Immature natural killer cell (primary cell): Measurements from ENCODE around the gene DLG2. TPM values are rescaled to one million over a fixed set of nuclear protein-coding genes. Genes with fewer than 3 reads are reported as not detected.

Experiments
- DNase-seq, 3 donors: peaks; one replicate each; pipeline ENCODE4 v3.0.0; 2022; ENCODE audit warnings: mixed read lengths in 1 of 3
- H3K27ac Mint-ChIP-seq, 6 donors: one replicate each; pipeline ENCODE4 v1.8.0; 2020; ENCODE audit warnings: mixed read lengths in 6 of 6, mild to moderate bottlenecking in 5 of 6, inconsistent platforms in 4 of 6, moderate library complexity in 3 of 6
- H3K27me3 Mint-ChIP-seq, 3 donors: one replicate each; pipeline ENCODE4 v1.8.0; 2020 to 2021; ENCODE audit warnings: low read depth in 3 of 3, mild to moderate bottlenecking in 3 of 3, mixed read lengths in 3 of 3, moderate library complexity in 3 of 3, inconsistent platforms in 1 of 3
- H3K36me3 Mint-ChIP-seq, 3 donors: one replicate each; pipeline ENCODE4 v1.8.0; 2020; ENCODE audit warnings: mixed read lengths in 3 of 3, inconsistent platforms in 2 of 3, mild to moderate bottlenecking in 2 of 3
- H3K4me1 Mint-ChIP-seq, 2 donors: one replicate each; pipeline ENCODE4 v1.8.0; 2020; ENCODE audit warnings: inconsistent platforms in 2 of 2, mild to moderate bottlenecking in 2 of 2, mixed read lengths in 2 of 2, moderate library complexity in 1 of 2
- H3K4me3 Mint-ChIP-seq, 5 donors: one replicate each; pipeline ENCODE4 v1.8.0; 2020; ENCODE audit warnings: mild to moderate bottlenecking in 5 of 5, mixed read lengths in 5 of 5, inconsistent platforms in 3 of 5, moderate library complexity in 3 of 5
- H3K9me3 Mint-ChIP-seq, 6 donors: one replicate each; pipeline ENCODE4 v1.8.0; 2020; ENCODE audit warnings: mild to moderate bottlenecking in 6 of 6, mixed read lengths in 6 of 6, inconsistent platforms in 4 of 6, moderate library complexity in 3 of 6
- polyA plus RNA-seq, 3 donors: library from polyadenylated mRNA; unstranded; fragments of 300-500 nt; fragmentation: Illumina TruSeq; gene quantifications; one replicate each; pipeline ENCODE4 v1.2.3, GENCODE V29; 2021

The DLG2 gene
- polyA plus RNA-seq, 3 donors from 2014 or later: 0.57 to 1.9 (median 1.2) TPM

DNA sequence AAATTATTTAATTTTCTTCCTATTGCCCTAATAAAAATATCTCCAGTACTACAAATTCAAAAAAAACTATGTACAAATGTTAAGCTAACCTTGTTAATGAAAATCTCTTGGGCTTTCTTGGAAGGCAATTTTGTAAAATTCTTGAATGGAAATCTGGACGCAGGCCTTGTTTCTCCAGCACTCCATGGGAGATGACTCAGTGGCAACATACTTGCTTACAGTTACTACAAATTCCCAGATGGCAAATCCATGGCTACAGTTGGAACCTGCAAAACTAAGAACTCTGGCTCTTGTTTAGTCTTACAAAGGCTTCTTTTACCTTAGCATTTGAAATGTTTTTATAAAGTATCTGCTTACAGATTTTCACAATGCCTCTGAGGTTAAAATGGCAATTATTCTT is 725.2 kb downstream of the DLG2 start:
- Mint-ChIP-seq H3K36me3 (no peaks in the 10 kb centered on the region), H3K27me3 (peaks cover 0 to 6% (median 0%) of the 10 kb centered on the region in 3 donors), H3K4me1 (no peaks in the 10 kb centered on the region), H3K4me3 (no peak overlapping the region), H3K9me3 (peaks cover 10 to 44% (median 17%) of the 10 kb centered on the region in 6 donors), H3K27ac (no peak overlapping the region)
- DNase-seq: no peak

GRCh38 chr11:84899740-84900139 is 727.4 kb downstream of the DLG2 start:
- Mint-ChIP-seq H3K27ac (no peak overlapping the region), H3K4me1 (no peaks in the 10 kb centered on the region), H3K27me3 (peaks cover 0 to 6% (median 0%) of the 10 kb centered on the region in 3 donors), H3K4me3 (no peak overlapping the region), H3K36me3 (no peaks in the 10 kb centered on the region), H3K9me3 (peaks cover 4 to 27% (median 12%) of the 10 kb centered on the region in 6 donors)
- no peak for DNase-seq

DNA sequence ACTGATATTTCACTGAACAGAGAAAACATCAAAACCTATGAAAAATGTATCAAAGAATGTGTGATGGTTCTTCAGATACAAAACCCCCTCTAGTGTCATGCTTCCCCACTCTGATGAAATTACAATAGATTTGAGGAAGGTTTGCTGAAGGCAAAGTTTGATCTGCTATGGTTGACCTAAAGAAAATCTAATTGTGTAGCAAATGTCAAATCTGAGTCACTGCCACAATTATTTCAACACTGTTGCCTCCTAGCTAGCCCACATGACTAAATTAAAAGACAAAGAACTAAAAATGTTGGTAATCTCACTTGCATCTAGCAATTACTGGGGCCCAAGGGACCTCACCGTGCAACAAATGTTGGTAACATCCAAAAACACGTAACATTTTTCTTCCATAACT is 728.0 kb downstream of the DLG2 start:
- Mint-ChIP-seq H3K4me1 (no peaks in the 10 kb centered on the region), H3K27ac (no peak overlapping the region), H3K9me3 (peaks cover 8 to 26% (median 9%) of the 10 kb centered on the region in 6 donors), H3K36me3 (no peaks in the 10 kb centered on the region), H3K4me3 (no peak overlapping the region), H3K27me3 (peaks cover 0 to under 1% (median 0%) of the 10 kb centered on the region in 3 donors)
- no peak for DNase-seq

- Mint-ChIP-seq H3K27me3 (no peaks in the 10 kb centered on the region), H3K27ac (no peak overlapping the region), H3K4me1 (no peaks in the 10 kb centered on the region), H3K9me3 (peaks cover 3 to 24% (median 10%) of the 10 kb centered on the region in 6 donors), H3K36me3 (no peaks in the 10 kb centered on the region), H3K4me3 (no peak overlapping the region)
- no peak for DNase-seq
Observed at GRCh38 chr11:84894666-84895065, 732.5 kb downstream of the DLG2 start.

GRCh38 chr11:84890676-84891075 is 736.5 kb downstream of the DLG2 start:
- no peaks in the 10 kb centered on the region for H3K27me3 Mint-ChIP-seq
- H3K9me3 Mint-ChIP-seq: peaks cover 0 to 43% (median 12%) of the 10 kb centered on the region in 6 donors
- no peaks in the 10 kb centered on the region for H3K36me3 Mint-ChIP-seq
- H3K27ac Mint-ChIP-seq: no peak overlapping the region
- no peaks in the 10 kb centered on the region for H3K4me1 Mint-ChIP-seq
- no peak overlapping the region for H3K4me3 Mint-ChIP-seq
- no peak for DNase-seq

- no peaks in the 10 kb centered on the region for H3K4me1 Mint-ChIP-seq
- no peaks in the 10 kb centered on the region for H3K27me3 Mint-ChIP-seq
- DNase-seq: no peak
- H3K9me3 Mint-ChIP-seq: peaks cover 5 to 52% (median 12%) of the 10 kb centered on the region in 6 donors
- H3K36me3 Mint-ChIP-seq: no peaks in the 10 kb centered on the region
- no peak overlapping the region for H3K4me3 Mint-ChIP-seq
- H3K27ac Mint-ChIP-seq: no peak overlapping the region
Observed at GRCh38 chr11:84889556-84889955, 737.6 kb downstream of the DLG2 start.

DNA sequence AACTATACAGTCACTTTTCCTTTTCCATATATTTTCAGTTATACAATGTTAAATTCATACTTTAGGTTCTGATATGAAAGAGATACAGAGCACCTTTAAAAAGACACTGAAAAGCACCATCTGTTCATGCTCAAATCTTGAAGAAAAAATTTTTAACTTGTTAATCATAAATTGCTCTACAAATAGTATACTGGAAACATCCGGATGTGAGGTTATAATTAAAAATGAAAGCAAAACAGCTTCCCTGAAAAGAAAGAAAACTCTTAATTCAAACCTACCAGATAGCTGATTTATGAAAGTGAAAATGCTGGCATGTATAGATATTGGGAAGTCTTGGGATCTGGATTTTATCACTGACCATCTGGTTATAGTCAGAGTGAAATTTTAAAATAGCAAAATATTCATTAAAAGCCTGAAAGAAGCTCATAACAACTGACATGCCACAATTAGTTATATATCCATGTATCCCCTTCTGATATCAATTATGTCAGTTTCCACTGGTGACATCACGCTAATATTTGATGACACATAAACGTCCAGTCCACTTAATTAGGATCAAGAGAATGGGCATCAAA is 740.0 kb downstream of the DLG2 start:
- Mint-ChIP-seq H3K36me3 (no peaks in the 10 kb centered on the region), H3K27me3 (no peaks in the 10 kb centered on the region), H3K9me3 (peaks cover 5 to 45% (median 15%) of the 10 kb centered on the region in 6 donors), H3K4me3 (no peak overlapping the region), H3K4me1 (no peaks in the 10 kb centered on the region), H3K27ac (no peak overlapping the region)
- DNase-seq: no peak

DNA sequence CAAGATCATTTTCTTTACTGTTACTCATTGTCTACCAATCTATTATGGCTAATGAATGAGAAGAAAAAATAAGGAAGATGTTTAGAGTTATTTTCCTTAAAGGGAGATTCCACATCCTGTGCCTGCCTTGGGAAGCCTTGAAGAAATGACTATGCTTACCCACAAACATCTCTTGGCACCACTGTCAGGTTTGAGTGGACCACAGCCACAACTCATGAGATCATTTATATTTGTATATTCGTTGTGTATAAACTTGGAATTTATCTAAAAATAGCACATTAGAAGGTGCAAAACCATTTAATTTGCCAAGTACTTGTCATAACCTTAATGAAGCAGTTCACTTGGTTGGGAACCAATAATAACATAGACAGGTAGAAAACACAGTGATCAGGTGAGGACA is 740.8 kb downstream of the DLG2 start:
- Mint-ChIP-seq H3K36me3 (no peaks in the 10 kb centered on the region), H3K9me3 (peaks cover 6 to 47% (median 17%) of the 10 kb centered on the region in 6 donors), H3K4me1 (no peaks in the 10 kb centered on the region), H3K4me3 (no peak overlapping the region), H3K27me3 (no peaks in the 10 kb centered on the region), H3K27ac (no peak overlapping the region)
- no peak for DNase-seq

GRCh38 chr11:84884836-84885235 is 742.3 kb downstream of the DLG2 start:
- no peaks in the 10 kb centered on the region for H3K36me3 Mint-ChIP-seq
- no peak overlapping the region for H3K27ac Mint-ChIP-seq
- no peak for DNase-seq
- no peaks in the 10 kb centered on the region for H3K27me3 Mint-ChIP-seq
- H3K9me3 Mint-ChIP-seq: peaks cover 3 to 47% (median 17%) of the 10 kb centered on the region in 6 donors
- no peaks in the 10 kb centered on the region for H3K4me1 Mint-ChIP-seq
- no peak overlapping the region for H3K4me3 Mint-ChIP-seq

DNA sequence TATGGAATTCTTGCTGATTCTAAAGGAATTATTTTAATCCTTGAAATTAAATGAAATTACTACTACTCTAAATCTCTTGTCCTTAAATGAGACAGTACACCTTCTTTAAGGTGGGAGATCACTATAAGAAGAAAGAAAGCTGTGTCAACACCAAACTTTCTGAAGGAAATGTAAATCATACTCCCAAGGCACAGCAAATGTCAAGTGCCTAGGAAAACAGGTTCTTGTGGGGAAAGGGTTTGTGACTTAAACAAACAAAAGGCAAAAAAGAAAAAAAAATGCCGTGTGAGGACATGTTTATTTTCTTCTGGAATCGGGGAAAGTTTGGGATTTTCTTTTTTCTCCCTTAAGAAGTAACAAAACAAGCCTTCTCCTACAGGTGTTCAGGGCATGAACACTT is 745.1 kb downstream of the DLG2 start:
- no peak overlapping the region for H3K27ac Mint-ChIP-seq
- H3K4me1 Mint-ChIP-seq: no peaks in the 10 kb centered on the region
- no peaks in the 10 kb centered on the region for H3K36me3 Mint-ChIP-seq
- peaks cover 0 to 3% (median 0%) of the 10 kb centered on the region in 3 donors for H3K27me3 Mint-ChIP-seq
- H3K9me3 Mint-ChIP-seq: peaks cover 9 to 46% (median 22%) of the 10 kb centered on the region in 6 donors
- no peak overlapping the region for H3K4me3 Mint-ChIP-seq
- DNase-seq: no peak

DNA sequence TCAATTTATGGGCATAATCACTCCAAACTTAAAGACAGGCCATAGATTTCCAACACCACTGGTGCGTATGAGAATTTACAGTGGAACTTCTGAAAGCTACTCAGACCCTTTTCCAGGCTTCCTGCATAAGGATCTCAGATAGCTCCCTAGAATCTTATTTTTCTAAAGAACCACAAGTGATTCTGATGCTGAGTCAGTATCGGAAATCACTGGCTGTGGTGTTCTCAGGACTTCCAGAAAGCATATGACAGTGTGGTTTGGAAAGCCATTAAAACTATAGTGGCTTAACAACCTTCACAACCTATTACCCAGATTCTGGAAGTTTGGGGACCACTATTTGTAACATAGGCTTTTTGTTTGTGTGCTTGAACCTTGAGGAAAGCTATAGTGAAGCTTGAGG is 756.0 kb downstream of the DLG2 start:
- H3K9me3 Mint-ChIP-seq: peaks cover 5 to 44% (median 9%) of the 10 kb centered on the region in 6 donors
- peaks cover 0 to under 1% (median 0%) of the 10 kb centered on the region in 3 donors for H3K36me3 Mint-ChIP-seq
- no peak overlapping the region for H3K4me3 Mint-ChIP-seq
- no peaks in the 10 kb centered on the region for H3K4me1 Mint-ChIP-seq
- no peak for DNase-seq
- H3K27ac Mint-ChIP-seq: no peak overlapping the region
- peaks cover 0 to under 1% (median 0%) of the 10 kb centered on the region in 3 donors for H3K27me3 Mint-ChIP-seq

DNA sequence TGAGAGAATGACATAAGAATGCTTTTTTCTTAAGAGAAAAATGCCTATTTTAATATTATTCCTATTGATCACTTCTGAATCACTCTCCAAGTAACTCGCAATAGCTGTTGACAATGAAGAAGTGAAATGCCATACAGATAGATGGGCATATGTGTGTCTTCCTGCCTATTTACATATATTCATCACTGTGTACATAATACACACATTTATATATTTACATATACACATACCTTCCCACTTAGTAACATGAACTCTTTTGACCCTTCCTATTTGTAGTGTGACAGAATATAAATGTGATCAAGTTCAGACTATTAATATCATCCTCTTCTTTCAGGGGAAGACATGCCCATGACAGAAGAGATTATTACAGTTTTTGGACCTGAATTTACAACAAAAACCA is 756.7 kb downstream of the DLG2 start:
- Mint-ChIP-seq H3K4me1 (no peaks in the 10 kb centered on the region), H3K27ac (no peak overlapping the region), H3K36me3 (no peaks in the 10 kb centered on the region)

DNA sequence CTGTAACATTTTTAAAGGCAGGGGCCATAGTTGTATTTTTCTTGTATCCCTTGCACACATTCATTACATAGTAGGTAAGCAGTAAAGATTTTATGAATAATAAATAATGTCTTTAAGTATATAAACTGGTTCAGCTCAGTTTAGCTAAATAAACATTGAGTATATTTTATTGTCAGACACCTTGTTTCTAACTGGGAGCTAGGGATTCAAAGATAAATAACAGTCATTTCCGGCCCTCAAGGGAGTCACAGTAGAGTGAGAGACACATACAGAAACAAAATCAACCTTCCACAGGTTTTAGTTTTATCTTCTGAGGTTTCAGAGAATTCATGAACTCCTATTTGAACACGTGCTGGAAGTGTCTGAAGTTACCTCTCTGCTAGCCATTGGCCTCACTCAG is 760.2 kb downstream of the DLG2 start:
- Mint-ChIP-seq H3K27me3 (peaks cover 0 to 2% (median 0%) of the 10 kb centered on the region in 3 donors), H3K4me1 (no peaks in the 10 kb centered on the region), H3K9me3 (peaks cover 0 to 22% (median 12%) of the 10 kb centered on the region in 6 donors), H3K27ac (no peak overlapping the region), H3K36me3 (no peaks in the 10 kb centered on the region), H3K4me3 (no peak overlapping the region)
- DNase-seq: no peak

More for the DNA sequence above, 756.7 kb downstream of the DLG2 start:
- H3K4me3 Mint-ChIP-seq: no peak overlapping the region
- no peak for DNase-seq
- H3K27me3 Mint-ChIP-seq: peaks cover 0 to 2% (median 0%) of the 10 kb centered on the region in 3 donors
- H3K9me3 Mint-ChIP-seq: peaks cover 5 to 44% (median 9%) of the 10 kb centered on the region in 6 donors

DNA sequence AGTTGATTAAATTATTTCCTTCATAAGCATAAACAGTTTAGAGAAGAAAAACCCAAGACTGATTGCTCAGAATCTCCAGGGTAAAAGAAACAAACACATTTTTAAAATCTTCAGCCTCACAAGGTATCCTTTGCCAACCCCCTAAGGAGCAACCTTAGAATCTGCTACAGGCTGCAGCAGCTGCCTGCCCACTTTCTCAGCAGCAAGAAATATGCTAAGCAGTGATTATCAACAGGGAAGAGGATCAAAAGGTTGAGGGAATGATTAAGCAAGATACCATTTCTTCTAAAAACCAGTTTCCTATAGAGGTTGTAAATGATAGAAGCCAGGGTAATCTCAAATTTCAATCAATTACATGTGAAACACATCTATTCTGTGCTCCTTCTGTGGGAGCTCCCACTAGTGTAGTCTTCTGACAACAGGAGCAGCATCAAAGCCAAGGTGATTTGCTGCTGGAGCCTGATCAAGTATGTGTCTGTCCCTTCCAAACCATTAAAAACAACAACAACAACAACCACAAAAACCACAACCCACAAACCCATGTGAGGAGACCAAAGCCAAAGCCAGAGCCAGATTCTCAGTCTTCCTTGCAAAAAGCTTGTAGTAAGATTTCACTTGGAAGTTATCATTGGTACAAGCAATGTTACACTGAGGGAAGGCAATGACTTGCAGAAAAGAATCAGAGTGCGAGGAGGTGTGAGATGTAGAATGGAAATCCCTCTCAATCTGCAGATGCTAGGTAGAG is 761.2 kb downstream of the DLG2 start:
- Mint-ChIP-seq H3K36me3 (no peaks in the 10 kb centered on the region), H3K4me3 (no peak overlapping the region), H3K4me1 (no peaks in the 10 kb centered on the region), H3K27me3 (peaks cover 0 to 2% (median 0%) of the 10 kb centered on the region in 3 donors), H3K27ac (no peak overlapping the region), H3K9me3 (peaks cover 0 to 26% (median 13%) of the 10 kb centered on the region in 6 donors)
- DNase-seq: no peak
